GM18499 (cell line): Measurements from ENCODE around the gene TP73.

Experiments used
- ATAC-seq: cut with Tn5 transposase; IDR thresholded peaks from one replicate; pipeline ENCODE4 v1.9.1; 2021; ENCODE audit warnings: moderate number of reproducible peaks; ENCODE audit not compliant: insufficient read depth, unreplicated experiment

TP73 gene

DNA sequence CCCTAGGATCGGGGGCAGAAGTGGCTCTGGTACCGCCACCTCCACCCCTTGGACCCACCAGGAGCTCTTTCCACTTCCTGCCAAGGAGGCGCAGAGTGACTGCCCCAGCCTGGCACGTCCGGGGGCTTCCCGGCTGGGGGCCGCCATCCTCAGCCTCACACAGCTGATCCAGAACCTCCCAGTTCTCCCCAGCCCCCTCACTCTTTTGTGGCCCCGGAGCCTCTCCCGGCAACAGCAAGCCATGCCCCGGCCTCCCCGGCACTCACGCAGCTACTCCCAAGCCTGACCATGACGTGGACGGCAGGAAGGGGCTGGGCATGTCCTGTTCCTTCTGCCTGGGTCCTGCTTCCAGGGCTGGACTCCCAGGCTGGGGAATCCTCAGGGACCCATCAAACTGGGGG lies 17.1 kb downstream of the TP73 start:
- ATAC-seq: no peak

DNA sequence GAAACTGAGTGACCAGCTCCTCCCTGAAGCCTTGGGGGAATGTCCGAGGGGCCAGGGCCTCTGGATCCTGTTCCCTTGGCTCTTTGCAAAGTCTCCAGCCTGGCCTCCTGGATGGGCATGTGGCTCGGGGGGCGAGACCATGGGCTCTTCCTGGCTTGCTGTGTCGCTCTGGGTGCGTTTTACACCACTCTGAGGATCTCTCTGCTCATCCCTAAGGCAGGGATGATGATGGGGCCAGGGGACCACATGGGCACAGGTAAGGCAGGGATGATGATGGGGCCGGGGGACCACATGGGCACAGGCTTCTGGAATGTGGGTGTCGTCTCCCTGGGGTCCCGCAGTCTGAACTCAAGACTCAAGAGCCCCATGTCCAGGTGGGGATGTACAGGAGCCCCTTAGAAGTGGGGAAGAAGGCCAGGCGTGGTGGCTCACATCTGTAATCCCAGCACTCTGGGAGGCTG lies 17.7 kb downstream of the TP73 start:
- ATAC-seq: no peak

DNA sequence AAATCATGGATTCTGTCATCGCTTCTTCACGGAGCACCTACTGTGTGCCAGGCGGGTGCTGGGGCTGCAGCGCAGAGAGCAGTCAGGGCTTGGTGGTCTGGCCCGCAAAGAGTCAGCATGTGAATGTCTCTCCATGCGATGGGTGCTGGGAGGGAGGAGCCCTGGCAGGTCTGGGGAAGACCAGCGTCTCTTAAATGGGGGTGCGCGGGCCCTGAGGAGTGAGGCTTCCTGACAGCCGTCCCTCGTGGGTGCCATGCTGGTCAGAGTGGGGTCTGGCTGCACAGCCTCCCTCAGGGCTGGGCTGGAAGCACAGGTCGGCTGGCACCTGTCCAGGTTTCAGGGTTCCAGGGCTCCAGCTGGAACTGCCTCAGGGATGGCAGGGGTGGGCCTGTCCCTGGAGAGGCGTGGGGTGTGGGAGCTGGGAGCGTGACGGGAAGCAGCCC lies 18.5 kb downstream of the TP73 start:
- no peak for ATAC-seq

DNA sequence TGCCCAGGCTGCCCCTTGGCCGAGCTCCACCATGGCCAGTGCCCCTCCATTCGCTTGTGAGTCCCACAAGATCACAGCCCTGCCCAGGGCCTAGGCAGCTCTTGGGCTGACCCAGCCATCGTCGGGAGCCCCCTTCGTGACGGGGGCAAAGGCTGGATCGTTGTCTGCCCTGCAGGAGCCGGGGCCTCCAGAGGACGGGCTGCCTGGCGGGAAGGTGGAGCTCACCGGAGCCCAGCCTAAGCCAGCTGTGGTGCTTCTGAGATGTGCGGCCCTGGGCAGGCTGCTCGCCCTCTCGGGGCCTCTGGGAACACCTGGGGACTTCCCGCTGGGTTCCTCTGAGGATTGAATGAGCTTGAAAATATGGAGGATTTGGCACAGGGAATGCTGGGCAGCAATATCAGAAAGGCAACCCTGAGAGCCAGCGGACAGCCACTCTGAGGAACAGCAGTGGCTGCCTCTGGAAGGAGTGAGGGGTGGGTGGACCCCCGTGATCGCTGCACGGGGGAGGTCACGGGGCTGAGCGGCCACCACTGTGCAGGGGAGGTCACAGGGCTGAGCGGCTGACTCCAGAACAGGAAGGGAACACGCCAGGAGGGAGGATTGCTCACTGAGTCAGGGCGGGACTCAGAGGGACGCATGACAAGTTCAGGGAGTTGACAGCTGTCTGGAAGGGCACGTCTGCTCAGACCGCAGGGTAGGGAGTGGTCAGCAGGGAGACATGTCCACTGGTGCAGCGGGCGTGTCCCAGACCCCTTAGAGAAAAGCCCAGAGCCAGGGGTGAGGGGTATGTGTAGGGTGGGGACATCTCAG lies 19.3 kb downstream of the TP73 start:
- ATAC-seq: no peak

DNA sequence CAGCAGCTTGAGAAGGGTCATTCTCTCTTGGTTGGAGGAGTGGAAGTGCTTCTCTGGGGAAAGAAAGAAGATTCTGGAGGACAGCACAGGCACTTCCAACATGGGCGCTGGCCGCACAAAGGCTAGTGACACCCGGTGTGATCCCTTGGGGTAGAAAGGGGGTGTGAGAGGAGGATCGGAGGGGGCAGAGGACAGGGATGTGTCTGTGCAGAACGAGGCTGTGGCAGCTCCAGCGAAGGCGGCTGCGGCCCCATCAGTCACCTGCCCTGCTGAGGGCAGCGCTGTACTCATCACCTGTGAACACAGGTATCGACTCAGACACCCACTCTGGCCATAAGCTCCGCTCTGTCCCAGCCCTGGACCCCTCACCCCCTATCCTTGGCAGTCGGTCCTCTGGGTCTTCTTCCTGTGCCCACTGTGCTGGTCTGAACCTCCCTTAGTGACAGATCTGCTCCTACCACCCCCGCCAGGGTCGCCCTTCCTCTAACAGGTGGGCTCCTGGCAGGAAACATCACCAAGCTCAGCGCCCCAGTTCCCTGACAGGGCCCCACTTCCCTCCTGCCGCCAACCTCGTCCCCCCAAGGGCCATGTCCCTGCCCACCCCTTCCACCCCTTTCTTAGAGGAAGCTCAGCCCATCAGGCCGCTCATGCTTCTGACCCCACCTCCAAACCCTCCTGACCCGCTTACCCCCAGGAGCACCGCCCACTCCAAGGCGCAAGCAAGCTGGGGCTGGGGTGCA lies 20.1 kb downstream of the TP73 start:
- ATAC-seq: no peak

DNA sequence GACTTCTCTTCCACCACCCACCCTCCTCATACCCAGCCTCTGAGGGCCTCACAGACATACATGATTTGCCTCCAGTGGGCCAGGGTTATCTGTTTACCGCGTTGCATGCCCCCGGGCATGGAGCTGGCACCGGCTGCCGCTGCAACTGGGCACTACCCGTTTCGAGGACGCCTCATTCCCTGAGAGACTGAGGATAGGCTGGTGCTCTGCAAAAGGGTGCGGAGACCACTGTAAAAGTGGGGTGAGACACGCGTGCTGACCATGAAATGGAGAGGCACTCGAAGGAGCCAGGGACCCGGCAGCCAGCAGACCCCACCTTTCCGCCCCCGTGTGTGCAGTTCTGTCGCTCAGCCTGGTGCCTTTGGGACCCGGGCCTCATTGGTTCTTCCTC lies 20.6 kb downstream of the TP73 start:
- no peak for ATAC-seq

DNA sequence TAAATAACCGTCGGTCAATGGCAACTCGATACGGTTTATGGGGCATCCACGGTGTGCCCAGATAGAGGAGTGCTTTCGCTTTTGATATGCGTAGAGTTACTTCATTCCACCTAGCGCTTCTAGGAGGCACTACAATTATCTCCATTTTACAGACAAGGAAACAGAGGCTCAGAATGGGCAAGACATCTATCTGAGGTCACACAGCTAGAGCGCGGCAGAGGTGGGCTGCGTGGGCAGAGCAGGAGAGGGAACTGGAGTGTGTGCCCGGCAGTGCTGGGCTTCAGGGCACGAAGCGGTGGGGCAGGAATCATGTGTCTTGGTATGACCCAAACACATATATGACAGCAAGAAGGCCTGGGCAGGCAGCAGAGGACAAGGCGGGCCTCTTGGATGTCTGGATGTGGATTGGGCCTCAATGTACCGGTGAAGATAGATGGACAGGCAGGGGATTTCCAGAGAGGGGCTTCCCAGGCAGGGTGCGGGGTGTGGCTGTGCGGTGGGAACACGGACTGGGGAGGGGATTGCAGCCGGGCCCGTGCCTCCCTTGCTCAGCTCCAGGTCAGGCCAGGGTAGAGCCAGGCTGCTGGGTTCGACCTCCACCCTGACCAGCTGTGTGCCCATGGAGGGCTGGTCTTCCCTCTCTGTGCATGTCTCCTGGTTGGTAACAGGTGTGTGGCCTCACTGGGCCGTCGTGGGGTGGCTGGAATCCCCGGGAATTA lies 21.2 kb downstream of the TP73 start:
- ATAC-seq: no peak

DNA sequence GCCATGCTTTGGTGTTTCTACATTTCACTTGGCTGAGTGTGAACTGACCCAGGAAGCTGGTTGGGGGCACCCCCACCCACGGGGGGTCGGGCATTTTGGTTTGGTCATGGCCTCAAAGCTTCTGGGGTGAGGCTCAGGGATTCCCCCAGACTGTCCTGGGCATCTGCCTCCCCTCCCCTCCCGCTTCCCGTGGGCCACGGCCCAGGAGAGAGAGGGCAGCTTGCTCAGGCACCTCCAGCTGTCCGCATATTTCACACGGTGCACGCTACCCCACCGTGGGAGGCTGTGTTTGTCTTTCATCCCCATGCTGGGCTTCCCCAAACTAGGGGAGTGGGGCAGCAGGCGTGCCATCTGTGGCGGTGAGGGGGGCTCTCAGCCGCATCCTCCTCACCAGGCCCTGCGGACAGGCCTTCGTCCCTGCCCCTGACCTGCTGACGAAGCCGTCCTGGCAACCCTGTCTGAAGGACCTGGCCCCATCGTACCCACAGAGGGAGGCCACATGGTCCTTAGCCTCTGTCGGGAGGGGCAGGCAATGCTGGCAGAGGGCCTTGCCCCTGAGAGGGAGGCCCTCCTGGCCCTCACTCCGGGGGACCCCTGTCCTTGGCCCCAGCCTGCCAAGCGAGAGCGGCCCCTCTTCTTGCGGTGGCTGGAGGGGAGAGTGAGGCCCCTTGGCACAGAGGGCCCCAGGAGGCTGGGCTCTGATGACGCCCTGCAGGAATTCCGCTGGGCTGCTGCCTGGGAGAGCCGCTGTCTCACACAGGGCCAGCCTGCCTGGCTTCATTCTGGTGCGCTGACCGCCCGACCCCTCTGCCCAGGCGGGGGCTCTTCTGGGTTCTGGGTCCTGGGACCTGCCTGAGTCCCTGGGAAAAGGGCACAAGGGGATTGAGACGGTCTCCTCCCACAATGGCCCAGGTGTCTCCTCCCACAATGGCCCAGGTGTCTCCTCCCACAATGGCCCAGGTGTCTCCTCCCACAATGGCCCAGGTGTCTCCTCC lies 22.1 kb downstream of the TP73 start:
- no peak for ATAC-seq

DNA sequence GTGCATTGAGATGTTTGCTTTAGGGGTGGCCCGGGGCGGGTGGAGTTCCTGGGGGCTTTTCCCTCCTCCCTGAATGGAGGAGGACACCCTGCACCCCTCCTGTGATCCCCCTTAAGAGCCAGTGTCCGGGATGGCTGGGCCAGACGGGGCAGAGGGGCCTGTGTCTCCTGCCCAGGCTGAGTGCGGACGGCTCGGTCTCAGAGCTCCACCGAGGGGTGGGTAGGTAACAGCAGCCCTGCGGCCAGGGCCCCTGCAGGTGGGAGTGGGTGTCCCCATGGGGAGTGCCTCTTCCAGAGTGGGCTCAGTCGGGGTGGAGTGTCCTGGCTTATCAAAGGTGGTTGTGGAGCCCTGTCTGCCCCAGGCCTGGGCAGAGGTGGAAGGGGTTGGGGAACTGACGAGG lies 23.1 kb downstream of the TP73 start:
- ATAC-seq: no peak

DNA sequence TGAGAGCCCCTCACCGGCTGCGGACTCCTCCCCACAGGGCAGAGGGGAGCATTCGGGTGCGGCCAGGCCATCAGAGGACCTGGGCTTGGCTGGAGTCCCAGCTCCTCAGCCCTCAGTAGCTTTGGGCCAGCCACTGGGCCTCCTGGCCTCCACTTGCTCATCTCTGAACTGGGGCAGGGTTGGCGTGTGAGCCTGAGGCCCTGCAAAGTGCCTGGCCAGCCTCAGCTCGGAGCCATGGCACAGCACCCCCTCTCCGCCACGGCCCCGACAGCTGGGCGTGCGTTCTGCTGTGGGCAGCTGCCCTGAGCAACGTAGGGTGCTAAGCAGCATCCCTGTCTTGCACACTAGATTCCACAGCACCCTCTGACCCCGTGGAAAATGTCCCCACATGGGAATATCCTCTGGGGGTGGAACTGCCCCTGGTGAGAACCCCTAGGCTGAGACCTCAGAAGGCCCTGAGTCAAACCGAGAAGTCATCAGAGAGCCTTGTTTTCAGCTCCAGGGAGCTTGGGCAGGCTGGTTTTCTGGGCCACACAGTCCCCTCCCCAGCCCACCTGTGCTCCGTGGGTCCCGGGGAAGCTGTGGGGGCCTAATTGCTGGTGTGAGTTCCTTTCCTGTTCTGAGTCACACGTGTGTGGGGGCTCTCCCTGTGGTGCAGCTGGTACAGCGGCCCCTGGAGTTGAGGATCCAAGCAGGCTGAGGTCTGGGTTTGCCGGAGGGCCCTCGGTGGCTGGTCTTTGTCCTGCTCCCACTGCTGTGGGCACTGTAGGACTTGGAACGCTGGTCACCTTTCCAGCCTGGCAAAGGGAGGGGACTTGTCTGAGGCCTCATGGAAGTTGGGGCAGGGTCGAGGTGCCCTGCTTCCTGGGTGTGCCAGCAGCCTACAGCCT lies 24.5 kb downstream of the TP73 start:
- peak; percentile 38 for ATAC-seq

DNA sequence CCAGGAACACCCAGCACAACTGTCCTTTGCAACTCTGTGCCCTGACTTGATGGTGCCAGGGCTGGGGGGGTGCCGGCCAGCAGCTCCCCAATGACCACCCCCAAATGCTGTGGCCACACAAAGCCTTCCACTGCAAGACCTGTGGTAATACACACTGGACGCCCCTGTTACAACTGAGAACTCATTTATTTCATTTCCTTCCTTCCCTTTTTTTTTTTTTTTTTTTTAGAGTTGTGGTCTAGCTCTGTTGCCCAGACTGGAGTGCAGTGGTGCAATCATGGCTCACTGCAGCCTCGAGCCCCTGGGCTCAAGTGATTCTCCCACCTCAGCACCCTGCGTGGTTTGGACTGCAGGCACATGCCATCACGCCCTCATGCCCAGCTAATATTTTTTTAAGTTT lies 25.2 kb downstream of the TP73 start:
- ATAC-seq: peak; percentile 4

DNA sequence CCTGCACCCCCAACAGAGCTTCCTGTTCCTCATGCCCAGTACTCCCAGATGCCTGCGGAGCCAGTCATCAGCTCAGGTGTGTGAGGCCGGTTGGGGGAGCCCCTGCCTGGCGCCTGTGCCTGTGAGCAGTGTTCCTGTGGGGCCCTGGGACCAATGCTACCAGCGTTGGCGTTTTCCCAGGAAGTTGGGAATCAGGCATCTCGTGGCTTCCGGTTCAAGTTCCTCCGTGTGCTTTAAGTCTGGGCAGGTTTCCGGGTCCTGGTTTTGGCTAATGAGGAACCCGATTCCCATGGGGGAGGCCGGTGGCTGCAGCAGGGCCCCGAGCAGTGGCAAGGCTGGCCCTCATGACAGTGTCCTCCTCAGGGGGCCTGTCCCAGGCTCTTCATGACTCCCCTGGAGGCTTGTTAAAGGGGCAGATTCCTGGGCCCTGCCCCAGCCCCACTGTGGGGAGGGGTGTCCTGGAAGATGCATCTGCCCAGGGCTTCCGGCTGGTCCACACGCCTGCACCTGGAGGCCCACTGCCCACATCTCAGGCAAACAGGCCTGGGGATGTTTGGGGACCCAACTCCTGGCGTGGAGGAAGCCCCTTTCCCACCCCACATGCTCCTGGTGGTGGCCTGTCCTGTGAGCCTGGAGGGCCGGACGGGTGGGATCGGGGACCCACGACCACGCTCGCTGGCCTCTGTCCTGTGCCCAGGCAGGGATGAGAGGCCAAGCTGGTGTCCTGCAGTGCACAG lies 26.2 kb downstream of the TP73 start:
- no peak for ATAC-seq

DNA sequence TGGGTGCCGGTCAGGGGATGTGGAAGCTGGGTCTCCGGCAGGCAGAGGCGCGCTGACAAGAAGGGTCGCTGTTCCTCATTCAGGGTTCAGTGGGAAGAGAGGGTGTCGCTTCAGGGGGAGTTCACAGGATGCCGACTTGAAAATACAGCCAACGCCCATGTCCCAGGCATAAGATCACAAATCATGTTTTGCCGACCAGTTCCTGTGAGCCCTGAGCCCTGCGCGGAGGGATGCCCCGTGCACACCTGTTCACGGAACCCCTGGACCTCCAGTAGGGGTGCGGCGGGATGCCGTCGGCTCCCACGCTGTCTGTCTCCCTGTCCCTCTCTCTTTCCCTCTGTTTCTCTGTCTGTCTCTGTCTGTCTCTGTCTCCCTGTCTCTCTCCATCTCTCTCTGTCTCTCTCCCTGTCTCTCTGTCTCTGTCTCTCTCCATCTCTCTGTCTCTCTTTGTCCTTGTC lies 26.8 kb downstream of the TP73 start:
- ATAC-seq: no peak

DNA sequence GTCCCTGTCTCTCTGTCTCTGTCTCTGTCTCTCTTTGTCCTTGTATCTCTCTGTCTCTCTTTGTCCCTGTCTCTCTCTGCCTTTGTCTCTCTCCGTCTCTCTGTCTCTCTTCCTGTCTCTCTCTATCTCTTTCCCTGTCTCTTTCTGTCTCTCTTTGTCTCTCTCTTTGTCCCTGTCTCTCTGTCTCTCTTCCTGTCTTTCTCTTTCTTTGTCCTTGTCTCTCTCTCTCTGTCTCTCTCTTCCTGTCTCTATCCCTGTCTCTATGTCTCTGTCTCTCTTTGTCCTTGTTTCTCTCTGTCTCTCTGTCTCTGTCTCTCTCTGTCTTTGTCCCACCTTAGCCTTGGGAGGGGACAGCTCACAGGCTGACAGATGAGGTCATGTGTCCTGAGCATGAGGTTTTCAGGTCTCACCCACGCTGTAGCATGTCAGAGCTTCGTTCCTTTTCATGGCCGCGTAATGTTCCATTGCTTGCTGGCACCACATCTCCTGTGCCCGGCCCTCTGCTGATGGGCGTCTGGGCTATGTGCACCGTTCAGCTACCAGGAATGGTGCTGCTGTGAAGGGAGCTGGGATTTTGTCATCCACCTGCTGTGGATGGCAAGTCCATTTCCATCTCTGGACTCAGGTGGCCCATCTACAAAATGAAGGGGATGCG lies 27.6 kb downstream of the TP73 start:
- no peak for ATAC-seq

DNA sequence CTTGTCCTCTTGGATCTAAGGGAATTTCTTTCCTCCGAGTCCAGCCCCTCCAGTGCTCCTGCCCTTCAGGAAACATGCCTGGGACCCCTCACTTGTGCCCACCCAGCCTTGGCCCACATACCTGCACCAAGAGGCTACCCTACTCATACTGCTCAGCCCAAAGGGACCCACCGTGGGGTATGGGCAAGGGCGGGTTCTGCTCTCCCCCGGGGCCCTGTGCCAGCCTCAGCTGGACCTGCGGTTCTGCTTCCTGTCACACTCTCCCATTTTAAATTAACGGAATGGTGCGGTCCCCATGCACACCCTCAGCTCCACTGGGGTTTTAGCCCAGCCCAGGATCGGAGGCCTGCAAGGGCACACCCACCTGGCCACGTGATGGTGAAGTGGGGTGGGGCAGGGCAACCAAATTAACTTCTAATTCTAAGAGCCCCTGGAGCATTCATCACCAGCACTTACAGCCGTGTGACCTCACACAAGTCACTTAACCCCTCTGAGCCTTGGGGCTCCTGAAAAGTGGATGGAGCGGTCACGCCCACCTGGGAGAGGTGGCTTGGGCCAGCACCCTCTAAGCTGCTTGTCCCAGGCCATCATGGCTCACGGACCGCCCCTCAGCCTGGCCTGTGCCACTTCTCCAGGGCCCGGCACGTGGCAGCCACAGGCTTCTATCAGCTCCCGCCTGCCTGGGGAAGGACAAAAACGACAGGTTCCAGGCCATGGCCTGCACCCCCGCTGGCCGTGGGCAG lies 28.3 kb downstream of the TP73 start:
- no peak for ATAC-seq

DNA sequence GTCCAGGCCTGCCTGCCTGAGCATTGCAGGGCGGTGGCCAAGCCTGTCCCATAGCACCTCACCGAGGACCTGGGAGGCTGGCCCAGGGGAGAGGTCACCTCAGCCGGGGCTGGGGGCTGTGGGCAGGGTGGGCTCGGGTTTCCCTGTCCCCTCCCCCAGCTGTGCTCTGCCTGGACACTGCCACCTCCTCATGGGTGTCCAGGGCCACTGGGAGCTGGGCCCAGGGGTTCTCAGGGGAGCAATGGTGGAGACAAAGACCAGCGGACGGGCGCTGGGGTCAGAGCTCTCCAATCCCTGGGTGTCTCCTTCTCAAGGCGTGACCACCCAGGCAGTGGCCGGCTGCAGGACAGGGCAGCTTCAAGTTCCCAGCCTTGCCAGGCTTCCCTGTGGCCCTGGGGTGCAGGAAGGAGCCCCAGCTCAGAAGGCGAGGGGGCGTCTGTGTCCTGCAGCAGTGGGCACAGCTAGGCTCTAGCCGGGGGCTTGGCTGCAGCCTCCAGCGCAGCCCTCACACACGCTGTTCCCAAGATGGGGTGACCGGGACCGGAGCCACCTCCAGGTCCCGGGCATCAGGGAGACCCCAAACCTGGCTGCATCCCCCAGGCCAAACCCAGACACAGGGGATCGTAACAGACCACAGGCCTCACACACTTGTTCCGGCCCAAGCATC lies 29.0 kb downstream of the TP73 start:
- no peak for ATAC-seq
